HEK293 (cell line): ENCODE data around the gene PLP2.
"Not testable (repeated sequence)": the region's sequence is repeated elsewhere in the genome, so short reads cannot be mapped to it uniquely, and the experiment has no call there.

ENCODE experiments used
- CTCF ChIA-PET: fragments of 350-600 bp; formaldehyde crosslinking; extraction: SDS; loops from one replicate; lab custom pipeline; 2021; ENCODE audit warnings: antibody characterized with exemption; lab: Yijun Ruan, JAX
- POLR2A ChIA-PET: fragments of 300-600 bp; formaldehyde crosslinking; extraction: SDS; loops from one replicate; lab custom pipeline; 2020; ENCODE audit warnings: antibody characterized with exemption, inconsistent platforms; lab: Yijun Ruan, JAX
- H3K27ac ChIP-seq: fragments of 200-500 bp; sonication (Bioruptor generic); 2 replicates; pipeline ENCODE4 v1.5.1; 2014; ENCODE audit warnings: low read depth, low read length, control low read depth, inconsistent platforms; ENCODE audit errors: extremely low read depth
- H3K36me3 ChIP-seq, 2 experiments: fragments of 200-500 bp in 1 of 2; sonication (Bioruptor generic) in 1 of 2; 1 replicate in 1 of 2; 2 replicates in 1 of 2; pipeline ENCODE4 v1.5.1; 2014 to 2017; ENCODE audit warnings: inconsistent platforms in 2 of 2, low read length in 2 of 2; ENCODE audit not compliant: control insufficient read depth in 2 of 2, insufficient read depth in 1 of 2
- H3K4me1 ChIP-seq: fragments of 200-500 bp; sonication (Bioruptor generic); 2 replicates; pipeline ENCODE4 v1.5.1; 2014; ENCODE audit warnings: mild to moderate bottlenecking, low read length, inconsistent platforms; ENCODE audit not compliant: control insufficient read depth, insufficient read depth
- H3K4me3 ChIP-seq: 2 replicates; pipeline ENCODE4 v1.5.1; 2011; ENCODE audit warnings: low read depth, mild to moderate bottlenecking, control low read depth, low read length, moderate library complexity
- H3K9me3 ChIP-seq: fragments of 200-500 bp; sonication (Bioruptor generic); 2 replicates; pipeline ENCODE4 v1.5.1; 2014; ENCODE audit warnings: low read depth, low read length, inconsistent platforms; ENCODE audit not compliant: control insufficient read depth, insufficient read depth
- BCL11A ChIP-seq: fragments of 450-650 bp; formaldehyde crosslinking; IDR thresholded peaks from 2 replicates; pipeline ENCODE4 v1.5.1; 2016; ENCODE audit warnings: low read depth, missing biosample characterization, missing genetic modification characterization
- GLI2 ChIP-seq: fragments of 450-650 bp; formaldehyde crosslinking; IDR thresholded peaks from 2 replicates; pipeline ENCODE4; 2017; ENCODE audit warnings: missing biosample characterization, missing genetic modification characterization, low read depth, borderline replicate concordance
- MZF1 ChIP-seq: fragments of 450-650 bp; formaldehyde crosslinking; IDR thresholded peaks from 2 replicates; pipeline ENCODE4 v1.5.1; 2017; ENCODE audit warnings: missing biosample characterization, missing genetic modification characterization, borderline replicate concordance
- OSR2 ChIP-seq: fragments of 450-650 bp; formaldehyde crosslinking; IDR thresholded peaks from 2 replicates; pipeline ENCODE4 v1.5.1; 2016; ENCODE audit warnings: missing biosample characterization, missing genetic modification characterization
- SCRT1 ChIP-seq: fragments of 450-650 bp; formaldehyde crosslinking; IDR thresholded peaks from 2 replicates; pipeline ENCODE4 v1.5.1; 2016; ENCODE audit warnings: missing biosample characterization, missing genetic modification characterization, borderline replicate concordance
- ZBTB11 ChIP-seq: fragments of 450-650 bp; formaldehyde crosslinking; conservative IDR thresholded peaks from 2 replicates; pipeline ENCODE4 v1.5.1; 2016; ENCODE audit warnings: low read depth, missing biosample characterization, missing genetic modification characterization
- ZBTB20 ChIP-seq: fragments of 450-650 bp; formaldehyde crosslinking; IDR thresholded peaks from 2 replicates; pipeline ENCODE4 v1.5.1; 2016; ENCODE audit warnings: missing biosample characterization, missing genetic modification characterization
- ZBTB21 ChIP-seq: fragments of 450-650 bp; formaldehyde crosslinking; IDR thresholded peaks from 2 replicates; pipeline ENCODE4 v1.5.1; 2017; ENCODE audit warnings: missing biosample characterization, missing genetic modification characterization
- ZBTB8A ChIP-seq: fragments of 450-650 bp; formaldehyde crosslinking; IDR thresholded peaks from 2 replicates; pipeline ENCODE4 v1.5.1; 2016; ENCODE audit warnings: missing biosample characterization, missing genetic modification characterization
- ZNF138 ChIP-seq: fragments of 450-650 bp; formaldehyde crosslinking; IDR thresholded peaks from 2 replicates; pipeline ENCODE4 v1.5.1; 2016; ENCODE audit warnings: missing biosample characterization, missing genetic modification characterization, borderline replicate concordance
- ZNF140 ChIP-seq: fragments of 450-650 bp; formaldehyde crosslinking; IDR thresholded peaks from 2 replicates; pipeline ENCODE4 v1.5.1; 2016; ENCODE audit warnings: missing biosample characterization, missing genetic modification characterization
- ZNF280D ChIP-seq: fragments of 450-650 bp; formaldehyde crosslinking; IDR thresholded peaks from 2 replicates; pipeline ENCODE4 v1.5.1; 2016; ENCODE audit warnings: missing biosample characterization, missing genetic modification characterization
- ZNF292 ChIP-seq: fragments of 450-650 bp; formaldehyde crosslinking; IDR thresholded peaks from 2 replicates; pipeline ENCODE4 v1.5.1; 2016; ENCODE audit warnings: low read depth, missing biosample characterization, missing genetic modification characterization, borderline replicate concordance
- ZNF600 ChIP-seq: fragments of 450-650 bp; formaldehyde crosslinking; IDR thresholded peaks from 2 replicates; pipeline ENCODE4 v1.5.1; 2016; ENCODE audit warnings: missing biosample characterization, missing genetic modification characterization
- ZNF645 ChIP-seq: fragments of 450-650 bp; formaldehyde crosslinking; IDR thresholded peaks from 2 replicates; pipeline ENCODE4; 2016; ENCODE audit warnings: missing biosample characterization, missing genetic modification characterization
- ZNF664 ChIP-seq: fragments of 450-650 bp; formaldehyde crosslinking; IDR thresholded peaks from 2 replicates; pipeline ENCODE4 v1.5.1; 2016; ENCODE audit warnings: missing biosample characterization, missing genetic modification characterization
- ZNF677 ChIP-seq: fragments of 450-650 bp; IDR thresholded peaks from 2 replicates; pipeline ENCODE4 v1.5.0; 2018; ENCODE audit warnings: missing biosample characterization, mild to moderate bottlenecking, missing genetic modification characterization, moderate library complexity
- ZNF701 ChIP-seq: fragments of 450-650 bp; formaldehyde crosslinking; IDR thresholded peaks from 2 replicates; pipeline ENCODE4 v1.5.1; 2016; ENCODE audit warnings: missing biosample characterization, missing genetic modification characterization
- ZNF791 ChIP-seq: fragments of 450-650 bp; formaldehyde crosslinking; IDR thresholded peaks from 2 replicates; pipeline ENCODE4 v1.5.1; 2016; ENCODE audit warnings: missing biosample characterization, missing genetic modification characterization
- ZXDB ChIP-seq: fragments of 450-650 bp; formaldehyde crosslinking; IDR thresholded peaks from 2 replicates; pipeline ENCODE4 v1.5.1; 2016; ENCODE audit warnings: missing biosample characterization, missing genetic modification characterization

Gene PLP2

GRCh38 chrX:49122499-49122898, 49.2 kb upstream of the PLP2 start:
- H3K9me3 ChIP-seq, result no peaks in the 10 kb centered on the region
- H3K27ac ChIP-seq, result no peak overlapping the region
- no peaks in the 10 kb centered on the region for H3K4me1 ChIP-seq
- H3K36me3 ChIP-seq, result peaks cover 22 to 40% of the 10 kb centered on the region in 2 experiments; a peak in 2 of 3 replicates
- ChIA-PET CTCF (interaction anchor here (0.7 to 2.1 kb wide), 3 partner anchors 14 to 67 kb away, joined by 3 to 6 read pairs (median 3); no protein-coding TSS in a partner anchor), POLR2A (interaction anchor here (1.8 kb wide), 1 partner anchor 68 kb away, joined by 6 read pairs; no protein-coding TSS in a partner anchor)
- no peak for TF ChIP-seq OSR2 (tag by site-specific recombination)
- TF ChIP-seq ZNF701, result no peak
- TF ChIP-seq ZNF645, result no peak
- no peak for TF ChIP-seq ZNF140 (tag by site-specific recombination)
- no peak for TF ChIP-seq ZNF677 (tag by site-specific recombination)
- no peak for TF ChIP-seq ZNF280D (tag by site-specific recombination)
- no peak for TF ChIP-seq BCL11A (tag by site-specific recombination)
- TF ChIP-seq ZBTB20 (tag by site-specific recombination), result no peak
- TF ChIP-seq, all 188 proteins: peak for 0
- peak overlapping the region; percentile 82 for H3K4me3 ChIP-seq

GRCh38 chrX:49127742-49128258, 43.9 kb upstream of the PLP2 start:
- CTCF ChIA-PET, result interaction anchor here (0.6 kb wide), 1 partner anchor 28 kb away, joined by 3 read pairs; no protein-coding TSS in a partner anchor

GRCh38 chrX:49129427-49129826, 42.3 kb upstream of the PLP2 start:
- no peaks in the 10 kb centered on the region for H3K4me1 ChIP-seq
- H3K9me3 ChIP-seq, result no peaks in the 10 kb centered on the region
- no peaks in the 10 kb centered on the region for H3K36me3 ChIP-seq
- no peak overlapping the region for H3K4me3 ChIP-seq
- POLR2A ChIA-PET, result no interaction called here
- no peak overlapping the region for H3K27ac ChIP-seq
- TF ChIP-seq GLI2 (tag by site-specific recombination) (no peak), ZNF138 (tag by site-specific recombination) (no peak), ZNF600 (tag by site-specific recombination) (no peak), MZF1 (tag by site-specific recombination) (no peak), SCRT1 (tag by site-specific recombination) (no peak)
- CTCF ChIA-PET, result no interaction called here

More at GRCh38 chrX:49127742-49128258, 43.9 kb upstream of the PLP2 start:
- H3K4me1 ChIP-seq, H3K27ac ChIP-seq, H3K9me3 ChIP-seq, H3K4me3 ChIP-seq, H3K36me3 ChIP-seq: not testable (repeated sequence)
- POLR2A ChIA-PET, result interaction anchor here (0.6 to 0.7 kb wide), 2 partner anchors 187 to 517 kb away, joined by 3 to 5 read pairs; no protein-coding TSS in a partner anchor

- H3K36me3 ChIP-seq, POLR2A ChIA-PET, H3K4me1 ChIP-seq, CTCF ChIA-PET, H3K4me3 ChIP-seq, H3K9me3 ChIP-seq, H3K27ac ChIP-seq: not testable (repeated sequence)
- peak; percentile 60; the same call in 1 of the 2 replicates for TF ChIP-seq ZBTB8A (tag by site-specific recombination)
- TF ChIP-seq ZNF292 (tag by site-specific recombination), result peak; percentile 53; the same call in 1 of the 2 replicates
- TF ChIP-seq ZBTB21 (tag by site-specific recombination), result peak; percentile 50; the same call in 1 of the 2 replicates
- TF ChIP-seq ZNF664 (tag by site-specific recombination), result peak; percentile 55; the same call in 1 of the 2 replicates
- TF ChIP-seq ZBTB11 (tag by site-specific recombination), result peak; percentile 79
- peak; percentile 53; the same call in 1 of the 2 replicates for TF ChIP-seq ZXDB (tag by site-specific recombination)
- 0 out of 2 replicates have a peak, but pooled peaks have one; percentile 35 for TF ChIP-seq ZNF791 (tag by site-specific recombination)
These were observed 39.4 kb upstream of the PLP2 start for GRCh38 chrX:49132275-49132674.
